Measurements from ENCODE around the gene OR2K2. TPM values are rescaled to one million over a fixed set of nuclear protein-coding genes. Genes with fewer than 3 reads are reported as not detected.
"Not testable (repeated sequence)": the region's sequence is repeated elsewhere in the genome, so short reads cannot be mapped to it uniquely, and the experiment has no call there.

Gene OR2K2
- total RNA-seq, 1 donor, result 0.18 TPM

DNA sequence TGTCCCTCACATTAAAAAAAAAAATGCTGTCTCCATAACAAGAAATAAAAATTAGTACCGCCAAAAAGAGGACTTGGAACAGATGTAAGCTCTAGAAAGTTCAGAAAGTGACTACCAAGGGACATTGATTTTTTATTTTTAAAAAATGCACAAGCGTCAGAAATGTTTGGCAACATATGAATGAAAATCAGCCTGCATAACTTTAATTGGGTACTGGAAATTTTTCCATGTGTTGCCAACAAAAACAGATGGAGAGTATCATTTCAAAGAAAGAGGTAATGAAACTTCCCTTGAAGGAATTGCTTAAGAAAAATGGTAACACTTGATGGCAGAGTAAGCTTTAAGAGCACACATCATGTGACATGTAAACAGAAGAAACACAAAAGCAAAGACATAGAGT is 47.2 kb downstream of the OR2K2 start:
- no peak overlapping the region for H3K4me3 ChIP-seq (ENCODE audit: low read depth, low read length)
- TF ChIP-seq, protein P1, sequence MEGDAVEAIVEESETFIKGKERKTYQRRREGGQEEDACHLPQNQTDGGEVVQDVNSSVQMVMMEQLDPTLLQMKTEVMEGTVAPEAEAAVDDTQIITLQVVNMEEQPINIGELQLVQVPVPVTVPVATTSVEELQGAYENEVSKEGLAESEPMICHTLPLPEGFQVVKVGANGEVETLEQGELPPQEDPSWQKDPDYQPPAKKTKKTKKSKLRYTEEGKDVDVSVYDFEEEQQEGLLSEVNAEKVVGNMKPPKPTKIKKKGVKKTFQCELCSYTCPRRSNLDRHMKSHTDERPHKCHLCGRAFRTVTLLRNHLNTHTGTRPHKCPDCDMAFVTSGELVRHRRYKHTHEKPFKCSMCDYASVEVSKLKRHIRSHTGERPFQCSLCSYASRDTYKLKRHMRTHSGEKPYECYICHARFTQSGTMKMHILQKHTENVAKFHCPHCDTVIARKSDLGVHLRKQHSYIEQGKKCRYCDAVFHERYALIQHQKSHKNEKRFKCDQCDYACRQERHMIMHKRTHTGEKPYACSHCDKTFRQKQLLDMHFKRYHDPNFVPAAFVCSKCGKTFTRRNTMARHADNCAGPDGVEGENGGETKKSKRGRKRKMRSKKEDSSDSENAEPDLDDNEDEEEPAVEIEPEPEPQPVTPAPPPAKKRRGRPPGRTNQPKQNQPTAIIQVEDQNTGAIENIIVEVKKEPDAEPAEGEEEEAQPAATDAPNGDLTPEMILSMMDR (IDR thresholded peaks at IDR 0.05; ENCODE audit: insufficient read depth, low read length), result no peak
- DNase-seq (ENCODE audit: low read depth), result peak; percentile 25

DNA sequence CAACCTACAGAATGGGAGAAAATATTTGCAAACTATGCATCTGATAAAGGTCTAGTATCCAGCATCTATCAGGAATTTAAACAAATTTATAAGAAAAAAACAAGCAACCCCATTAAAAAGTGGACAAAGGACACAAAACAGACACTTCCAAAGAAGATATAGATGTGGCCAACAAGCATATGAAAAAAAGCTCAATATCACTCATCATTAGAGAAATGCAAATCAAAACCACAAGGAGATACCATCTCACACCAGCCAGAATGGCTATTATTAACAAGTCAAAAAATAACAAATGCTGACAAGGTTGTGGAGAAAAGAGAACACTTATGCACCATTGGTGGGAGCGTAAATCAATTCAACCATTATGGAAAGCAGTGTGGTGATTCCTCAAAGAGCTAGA is 49.2 kb downstream of the OR2K2 start:
- not testable (repeated sequence) for H3K4me3 ChIP-seq (ENCODE audit: low read depth, low read length); DNase-seq (ENCODE audit: low read depth)

Other genes with a start within 250 kb of the OR2K2 start
- gene ECPAS, start 154.2 kb upstream of the OR2K2 start, total RNA-seq (ENCODE audit: low replicate concordance), result 103 and 114 TPM in 2 replicates
- gene ZNF483, start 195.0 kb upstream of the OR2K2 start, total RNA-seq (ENCODE audit: low replicate concordance), result 2.6 and 8.8 TPM in 2 replicates

Measured in fibroblast of the aortic adventitia (primary cell).